ENCODE data around the gene KLF11. TPM values are rescaled to one million over a fixed set of nuclear protein-coding genes. Genes with fewer than 3 reads are reported as not detected.

The KLF11 gene
- total RNA-seq, 6 donors from 2014 or later: 14.3 to 38.7 (median 23.4) TPM

GRCh38 chr2:10002681-10003080 lies 40.7 kb upstream of the KLF11 start:
- DNase-seq (peak in 1 of 2 donors; percentile 5), ATAC-seq (ENCODE audit: low FRiP score in 2 of 2) (no peak)
- Histone ChIP-seq H3K9me3 (no peaks in the 10 kb centered on the region), H3K4me1 (peaks cover 0 to 14% (median 7%) of the 10 kb centered on the region in 4 donors), H3K4me3 (no peak overlapping the region), H3K36me3 (peaks cover 0 to 9% (median 0%) of the 10 kb centered on the region in 4 donors), H3K27me3 (no peaks in the 10 kb centered on the region), H3K27ac (no peak overlapping the region)
- no peak for TF ChIP-seq POLR2A (IDR thresholded peaks at IDR 0.05)
- no peak for TF ChIP-seq EP300 (IDR thresholded peaks at IDR 0.05)
- TF ChIP-seq CTCF (IDR thresholded peaks at IDR 0.05): no peak
- no peak for TF ChIP-seq POLR2AphosphoS5 (IDR thresholded peaks at IDR 0.05)
- WGBS, 2 donors: 89 to 91% methylated on average over 9 of the region's 9 CpGs

- WGBS, 2 donors: 93 to 96% methylated on average over 20 of the region's 20 CpGs
Measured at GRCh38 chr2:10003206-10004125, 39.9 kb upstream of the KLF11 start.

GRCh38 chr2:10004401-10004800 lies 38.9 kb upstream of the KLF11 start:
- no peak overlapping the region for H3K27ac ChIP-seq
- WGBS, 2 donors: 91 to 100% methylated on average over 5 of the region's 5 CpGs
- no peak for ATAC-seq (ENCODE audit: low FRiP score in 2 of 2)
- no peaks in the 10 kb centered on the region for H3K9me3 ChIP-seq
- TF ChIP-seq POLR2A (IDR thresholded peaks at IDR 0.05) (no peak), CTCF (IDR thresholded peaks at IDR 0.05) (no peak), EP300 (IDR thresholded peaks at IDR 0.05) (no peak), POLR2AphosphoS5 (IDR thresholded peaks at IDR 0.05) (no peak)
- peak in 1 of 2 donors; percentile 3 for DNase-seq
- peaks cover 0 to 9% (median 0%) of the 10 kb centered on the region in 4 donors for H3K36me3 ChIP-seq
- peaks cover 3 to 18% (median 13%) of the 10 kb centered on the region in 4 donors for H3K4me1 ChIP-seq
- H3K4me3 ChIP-seq: no peak overlapping the region
- H3K27me3 ChIP-seq: no peaks in the 10 kb centered on the region

More at GRCh38 chr2:10003206-10004125, 39.9 kb upstream of the KLF11 start:
- peak in 1 of 2 donors; percentile 12 for DNase-seq
- Histone ChIP-seq H3K9me3 (no peaks in the 10 kb centered on the region), H3K27ac (no peak overlapping the region), H3K27me3 (no peaks in the 10 kb centered on the region), H3K36me3 (peaks cover 0 to 9% (median 0%) of the 10 kb centered on the region in 4 donors), H3K4me1 (peaks cover 0 to 14% (median 9%) of the 10 kb centered on the region in 4 donors), H3K4me3 (no peak overlapping the region)
- no peak for TF ChIP-seq EP300 (IDR thresholded peaks at IDR 0.05)
- no peak for TF ChIP-seq CTCF (IDR thresholded peaks at IDR 0.05)
- no peak for ATAC-seq (ENCODE audit: low FRiP score in 2 of 2)

- no peak for DNase-seq
- no peak overlapping the region for H3K27ac ChIP-seq
Measured at GRCh38 chr2:10004836-10005235, 38.5 kb upstream of the KLF11 start.

More at GRCh38 chr2:10004836-10005235, 38.5 kb upstream of the KLF11 start:
- H3K4me1 ChIP-seq: peaks cover 8 to 22% (median 17%) of the 10 kb centered on the region in 4 donors
- peaks cover 0 to 9% (median 0%) of the 10 kb centered on the region in 4 donors for H3K36me3 ChIP-seq
- no peak overlapping the region for H3K4me3 ChIP-seq
- ATAC-seq (ENCODE audit: low FRiP score in 2 of 2): no peak
- H3K9me3 ChIP-seq: no peaks in the 10 kb centered on the region
- WGBS, 2 donors: 81 to 93% methylated on average over 3 of the region's 3 CpGs
- H3K27me3 ChIP-seq: no peaks in the 10 kb centered on the region
- TF ChIP-seq POLR2AphosphoS5 (IDR thresholded peaks at IDR 0.05) (no peak), POLR2A (IDR thresholded peaks at IDR 0.05) (no peak), CTCF (IDR thresholded peaks at IDR 0.05) (no peak), EP300 (IDR thresholded peaks at IDR 0.05) (no peak)

All from upper lobe of left lung (tissue), 6 donors.